ENCODE data around the gene HELQ.

Gene HELQ

GRCh38 chr4:83449009-83449408, 6.6 kb downstream of the HELQ start:
- Histone ChIP-seq H3K4me1 (peaks cover 5 to 33% (median 7%) of the 10 kb centered on the region in 10 experiments), H3K27ac (no peak overlapping the region), H3K27me3 (no peaks in the 10 kb centered on the region), H3K4me2 (no peak overlapping the region), H3K4me3 (no peak overlapping the region), H3K36me3 (peaks cover 49 to 82% (median 69%) of the 10 kb centered on the region in 11 experiments), H3K9ac (0 out of 22 replicates have a peak overlapping the region, but pooled peaks of 1 of the 11 experiments have one; percentile 23), H4K20me1 (peaks cover 0 to 3% (median 0%) of the 10 kb centered on the region in 11 experiments; a peak in 2 of 22 replicates), H3K9me3 (replicated peaks in 1 of 11) (no peaks in the 10 kb centered on the region)
- no peak for TF ChIP-seq Cebpa-rat (IDR thresholded peaks at IDR 0.05)

- Histone ChIP-seq H3K9me3 (replicated peaks in 1 of 11) (no peaks in the 10 kb centered on the region), H4K20me1 (no peaks in the 10 kb centered on the region), H3K9ac (no peak overlapping the region), H3K27me3 (no peaks in the 10 kb centered on the region), H3K4me1 (peaks cover 0 to 25% (median 10%) of the 10 kb centered on the region in 10 experiments; a peak in 11 of 20 replicates), H3K4me3 (no peak overlapping the region), H3K27ac (no peak overlapping the region; a peak in 1 of 22 replicates), H3K36me3 (peaks cover 63 to 97% (median 78%) of the 10 kb centered on the region in 11 experiments), H3K4me2 (peak overlapping the region in 2 of 11 experiments; percentile 2 to 38; a peak in 3 of 22 replicates)
- no peak for TF ChIP-seq Cebpa-rat (IDR thresholded peaks at IDR 0.05)
Observed at GRCh38 chr4:83440899-83441298, 14.7 kb downstream of the HELQ start.

GRCh38 chr4:83440148-83440814, 15.3 kb downstream of the HELQ start:
- Histone ChIP-seq H4K20me1 (no peaks in the 10 kb centered on the region), H3K36me3 (peaks cover 59 to 93% (median 72%) of the 10 kb centered on the region in 11 experiments), H3K9me3 (replicated peaks in 1 of 11) (no peaks in the 10 kb centered on the region), H3K27ac (no peak overlapping the region; a peak in 1 of 22 replicates), H3K4me2 (peak overlapping the region in 3 of 11 experiments; percentile 2 to 38 (median 8); a peak in 6 of 22 replicates), H3K4me3 (no peak overlapping the region), H3K27me3 (no peaks in the 10 kb centered on the region), H3K4me1 (peaks cover 0 to 25% (median 10%) of the 10 kb centered on the region in 10 experiments; a peak in 11 of 20 replicates), H3K9ac (no peak overlapping the region)
- no peak for TF ChIP-seq Cebpa-rat (IDR thresholded peaks at IDR 0.05)

- Histone ChIP-seq H3K27me3 (no peaks in the 10 kb centered on the region), H3K4me2 (no peak overlapping the region), H3K4me3 (no peak overlapping the region), H3K4me1 (peaks cover 0 to 25% (median 10%) of the 10 kb centered on the region in 10 experiments; a peak in 11 of 20 replicates), H3K9ac (no peak overlapping the region), H3K9me3 (replicated peaks in 1 of 11) (no peaks in the 10 kb centered on the region), H4K20me1 (no peaks in the 10 kb centered on the region), H3K36me3 (peaks cover 55 to 93% (median 71%) of the 10 kb centered on the region in 11 experiments), H3K27ac (no peak overlapping the region)
- TF ChIP-seq Cebpa-rat (IDR thresholded peaks at IDR 0.05): no peak
Observed at GRCh38 chr4:83438719-83439118, 16.9 kb downstream of the HELQ start.

- H3K27me3 ChIP-seq: no peaks in the 10 kb centered on the region
- no peak overlapping the region for H3K4me3 ChIP-seq
- H3K4me1 ChIP-seq: peaks cover 0 to 25% (median 10%) of the 10 kb centered on the region in 10 experiments; a peak in 11 of 20 replicates
- no peak overlapping the region for H3K9ac ChIP-seq
- peaks cover 44 to 93% (median 70%) of the 10 kb centered on the region in 11 experiments for H3K36me3 ChIP-seq
- no peak overlapping the region for H3K27ac ChIP-seq
- H3K9me3 ChIP-seq (replicated peaks in 1 of 11): no peaks in the 10 kb centered on the region
- no peak for TF ChIP-seq Cebpa-rat (IDR thresholded peaks at IDR 0.05)
- no peak overlapping the region for H3K4me2 ChIP-seq
- H4K20me1 ChIP-seq: no peaks in the 10 kb centered on the region
Observed at GRCh38 chr4:83436680-83437079, 18.9 kb downstream of the HELQ start.

- Histone ChIP-seq H3K4me1 (peaks cover 0 to 6% (median 4%) of the 10 kb centered on the region in 10 experiments; a peak in 6 of 20 replicates), H3K9me3 (replicated peaks in 1 of 11) (no peaks in the 10 kb centered on the region), H3K9ac (no peak overlapping the region), H3K4me3 (no peak overlapping the region), H3K36me3 (peaks cover 61 to 97% (median 79%) of the 10 kb centered on the region in 11 experiments), H3K27me3 (no peaks in the 10 kb centered on the region), H3K27ac (no peak overlapping the region), H3K4me2 (no peak overlapping the region), H4K20me1 (no peaks in the 10 kb centered on the region)
- TF ChIP-seq Cebpa-rat (IDR thresholded peaks at IDR 0.05): no peak
Observed at GRCh38 chr4:83431200-83431599, 24.4 kb downstream of the HELQ start.

GRCh38 chr4:83418211-83418610, 37.4 kb downstream of the HELQ start:
- H3K36me3 ChIP-seq: peaks cover 79 to 97% (median 89%) of the 10 kb centered on the region in 11 experiments
- H3K4me2 ChIP-seq: no peak overlapping the region
- no peak overlapping the region for H3K27ac ChIP-seq
- no peaks in the 10 kb centered on the region for H4K20me1 ChIP-seq
- TF ChIP-seq Cebpa-rat (IDR thresholded peaks at IDR 0.05): no peak
- no peaks in the 10 kb centered on the region for H3K9me3 ChIP-seq (replicated peaks in 1 of 11)
- no peak overlapping the region for H3K4me3 ChIP-seq
- no peaks in the 10 kb centered on the region for H3K27me3 ChIP-seq
- H3K4me1 ChIP-seq: no peaks in the 10 kb centered on the region
- H3K9ac ChIP-seq: no peak overlapping the region

- no peak overlapping the region for H3K4me2 ChIP-seq
- peaks cover 79 to 97% (median 89%) of the 10 kb centered on the region in 11 experiments for H3K36me3 ChIP-seq
- TF ChIP-seq Cebpa-rat (IDR thresholded peaks at IDR 0.05): no peak
- no peaks in the 10 kb centered on the region for H3K27me3 ChIP-seq
- H3K9me3 ChIP-seq (replicated peaks in 1 of 11): no peaks in the 10 kb centered on the region
- H3K4me3 ChIP-seq: no peak overlapping the region
- no peak overlapping the region for H3K27ac ChIP-seq
- H3K4me1 ChIP-seq: no peaks in the 10 kb centered on the region
- H4K20me1 ChIP-seq: no peaks in the 10 kb centered on the region
- no peak overlapping the region for H3K9ac ChIP-seq
Observed at GRCh38 chr4:83417566-83417965, 38.1 kb downstream of the HELQ start.

GRCh38 chr4:83413676-83414075, 41.9 kb downstream of the HELQ start:
- H3K27me3 ChIP-seq: no peaks in the 10 kb centered on the region
- peaks cover 86 to 100% (median 94%) of the 10 kb centered on the region in 11 experiments for H3K36me3 ChIP-seq

More at GRCh38 chr4:83413676-83414075, 41.9 kb downstream of the HELQ start:
- no peaks in the 10 kb centered on the region for H3K9me3 ChIP-seq (replicated peaks in 1 of 11)
- H3K4me2 ChIP-seq: no peak overlapping the region
- no peak overlapping the region for H3K4me3 ChIP-seq
- no peak overlapping the region for H3K9ac ChIP-seq
- no peak for TF ChIP-seq Cebpa-rat (IDR thresholded peaks at IDR 0.05)
- no peaks in the 10 kb centered on the region for H4K20me1 ChIP-seq
- peaks cover 0 to 5% (median 0%) of the 10 kb centered on the region in 10 experiments; a peak in 1 of 20 replicates for H3K4me1 ChIP-seq
- H3K27ac ChIP-seq: no peak overlapping the region

All from BLaER1 treated with 17β-estradiol and CSF1 and Interleukin-3, amounts not matched to agents 10 nM and 100 nM (cell line).